ENCODE results near the gene FXYD2. TPM values are rescaled to one million over a fixed set of nuclear protein-coding genes. Genes with fewer than 3 reads are reported as not detected.

Gene FXYD2
- total and polyA plus RNA-seq, 2 of the 4 experiments (the other 2 are of a cell fraction): 0.09 TPM; not detected in 1

GRCh38 chr11:117789241-117789640 is 35.3 kb downstream of the FXYD2 start:
- TF ChIP-seq CTCF (conservative IDR thresholded peaks at IDR 0.05; ENCODE audit: low read depth, low read length) (no peak), FOS (IDR thresholded peaks at IDR 0.05; ENCODE audit: low read depth, low read length) (no peak), NFE2L2 (IDR thresholded peaks at IDR 0.05; ENCODE audit: low read depth, low read length) (no peak), CHD1 (IDR thresholded peaks at IDR 0.05; ENCODE audit: low read depth, low read length) (no peak), RAD21 (IDR thresholded peaks at IDR 0.05; ENCODE audit: low read length) (no peak), MXI1 (IDR thresholded peaks at IDR 0.05; ENCODE audit: borderline replicate concordance, low read depth, low read length) (no peak), MAZ (IDR thresholded peaks at IDR 0.05; ENCODE audit: borderline replicate concordance, low read depth, low read length) (no peak), CEBPB (IDR thresholded peaks at IDR 0.05; ENCODE audit: low read depth, low read length) (no peak), RFX5 (IDR thresholded peaks at IDR 0.05; ENCODE audit: low read depth, low read length) (no peak), SMC3 (IDR thresholded peaks at IDR 0.05; ENCODE audit: low read depth, low read length) (no peak), BHLHE40 (IDR thresholded peaks at IDR 0.05; ENCODE audit: low read depth, low read length) (no peak), POLR2A (IDR thresholded peaks at IDR 0.05; ENCODE audit: low read depth, low read length) (no peak), MAFK (IDR thresholded peaks at IDR 0.05; ENCODE audit: low read depth, low read length) (no peak)
- TF ChIP-seq, protein P1, sequence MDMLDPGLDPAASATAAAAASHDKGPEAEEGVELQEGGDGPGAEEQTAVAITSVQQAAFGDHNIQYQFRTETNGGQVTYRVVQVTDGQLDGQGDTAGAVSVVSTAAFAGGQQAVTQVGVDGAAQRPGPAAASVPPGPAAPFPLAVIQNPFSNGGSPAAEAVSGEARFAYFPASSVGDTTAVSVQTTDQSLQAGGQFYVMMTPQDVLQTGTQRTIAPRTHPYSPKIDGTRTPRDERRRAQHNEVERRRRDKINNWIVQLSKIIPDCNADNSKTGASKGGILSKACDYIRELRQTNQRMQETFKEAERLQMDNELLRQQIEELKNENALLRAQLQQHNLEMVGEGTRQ (IDR thresholded peaks at IDR 0.05; ENCODE audit: low read depth, low read length): no peak
- TF ChIP-seq, protein P2, sequence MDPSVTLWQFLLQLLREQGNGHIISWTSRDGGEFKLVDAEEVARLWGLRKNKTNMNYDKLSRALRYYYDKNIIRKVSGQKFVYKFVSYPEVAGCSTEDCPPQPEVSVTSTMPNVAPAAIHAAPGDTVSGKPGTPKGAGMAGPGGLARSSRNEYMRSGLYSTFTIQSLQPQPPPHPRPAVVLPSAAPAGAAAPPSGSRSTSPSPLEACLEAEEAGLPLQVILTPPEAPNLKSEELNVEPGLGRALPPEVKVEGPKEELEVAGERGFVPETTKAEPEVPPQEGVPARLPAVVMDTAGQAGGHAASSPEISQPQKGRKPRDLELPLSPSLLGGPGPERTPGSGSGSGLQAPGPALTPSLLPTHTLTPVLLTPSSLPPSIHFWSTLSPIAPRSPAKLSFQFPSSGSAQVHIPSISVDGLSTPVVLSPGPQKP (IDR thresholded peaks at IDR 0.05; ENCODE audit: borderline replicate concordance, low read depth, low read length): no peak
- CTCF ChIA-PET: no interaction called here

More at GRCh38 chr11:117789241-117789640, 35.3 kb downstream of the FXYD2 start:
- DNase-seq (no peak), ATAC-seq (ENCODE audit: low read depth) (no peak)
- no peak overlapping the region for H2AFZ ChIP-seq (replicated peaks; ENCODE audit: low read length, poor library complexity)
- H3K9me3 ChIP-seq (ENCODE audit: control insufficient read depth, insufficient read depth, low read length): no peaks in the 10 kb centered on the region
- no peak overlapping the region for H2AK5ac ChIP-seq (ENCODE audit: low read depth, low read length)
- WGBS, 2 experiments (ENCODE audit: extremely low coverage in 2 of 2, insufficient read length in 1 of 2): 59% methylated on average over 3 of the region's 4 CpGs; no CpG with 5 or more reads in 1 of the 2 experiments
- no peak overlapping the region for H3K23ac ChIP-seq (ENCODE audit: low read depth, low read length)
- H3K9me1 ChIP-seq (ENCODE audit: insufficient read depth, low read length): no peaks in the 10 kb centered on the region
- no peak overlapping the region for H3K18ac ChIP-seq (ENCODE audit: low read depth, low read length)
- H2BK20ac ChIP-seq (ENCODE audit: low read depth, low read length): no peak overlapping the region
- no peak overlapping the region for H2BK15ac ChIP-seq (ENCODE audit: low read depth, low read length)
- in situ Hi-C loops (cut with MboI; ENCODE audit: low sequenced_read_pairs): no loop called here
- H4K8ac ChIP-seq (ENCODE audit: low read depth in 2 of 2, low read length in 2 of 2): no peak overlapping the region
- H3K9ac ChIP-seq (ENCODE audit: low read depth, low read length): no peak overlapping the region
- intact Hi-C loops (cut with micrococcal nuclease): no loop called here
- no peak overlapping the region for H4K5ac ChIP-seq (ENCODE audit: low read depth, low read length)
- H3K36me3 ChIP-seq (ENCODE audit: control insufficient read depth, insufficient read depth, low read length): no peaks in the 10 kb centered on the region
- POLR2A ChIA-PET (ENCODE audit: unreplicated experiment): no interaction called here
- H3K4ac ChIP-seq (ENCODE audit: low read depth, low read length): no peak overlapping the region
- peaks cover 25% of the 10 kb centered on the region for H3K27me3 ChIP-seq (ENCODE audit: control insufficient read depth, insufficient read depth, low read length)
- no peak overlapping the region for H2BK120ac ChIP-seq (ENCODE audit: low read depth, low read length)
- no peak overlapping the region for H2AK9ac ChIP-seq (replicated peaks; ENCODE audit: low read depth, low read length, poor library complexity)
- no peaks in the 10 kb centered on the region for H4K20me1 ChIP-seq (ENCODE audit: insufficient read depth, low read length)
- H3K27ac ChIP-seq (ENCODE audit: insufficient read depth, low read length): no peak overlapping the region
- H3K56ac ChIP-seq (ENCODE audit: extremely low read depth, insufficient read depth, low read length): no peak overlapping the region
- no peak overlapping the region for H2BK5ac ChIP-seq (ENCODE audit: low read depth, low read length, poor library complexity, severe bottlenecking)
- no peaks in the 10 kb centered on the region for H3K79me1 ChIP-seq (ENCODE audit: low read depth in 1 of 2, low read length in 2 of 2)
- no peak overlapping the region for H4K91ac ChIP-seq (ENCODE audit: insufficient read depth, low read depth, low read length)
- H3K4me2 ChIP-seq (ENCODE audit: low read depth, low read length): no peak overlapping the region
- dilution Hi-C loops (cut with HindIII; ENCODE audit: low sequenced_read_pairs, unreplicated experiment): no loop called here
- BruUV-seq (replicated peaks): no TSS peak
- H3K4me1 ChIP-seq (ENCODE audit: control insufficient read depth, insufficient read depth, low read length): no peaks in the 10 kb centered on the region
- H3K4me3 ChIP-seq (ENCODE audit: insufficient read depth, low read depth, low read length): no peak overlapping the region
- no peak overlapping the region for H3K14ac ChIP-seq (replicated peaks; ENCODE audit: low read depth, low read length)

Data from IMR-90 (cell line).